ENCODE results near the gene SLC16A4.
"Not testable (repeated sequence)": the region's sequence is repeated elsewhere in the genome, so short reads cannot be mapped to it uniquely, and the experiment has no call there.

The SLC16A4 gene

DNA sequence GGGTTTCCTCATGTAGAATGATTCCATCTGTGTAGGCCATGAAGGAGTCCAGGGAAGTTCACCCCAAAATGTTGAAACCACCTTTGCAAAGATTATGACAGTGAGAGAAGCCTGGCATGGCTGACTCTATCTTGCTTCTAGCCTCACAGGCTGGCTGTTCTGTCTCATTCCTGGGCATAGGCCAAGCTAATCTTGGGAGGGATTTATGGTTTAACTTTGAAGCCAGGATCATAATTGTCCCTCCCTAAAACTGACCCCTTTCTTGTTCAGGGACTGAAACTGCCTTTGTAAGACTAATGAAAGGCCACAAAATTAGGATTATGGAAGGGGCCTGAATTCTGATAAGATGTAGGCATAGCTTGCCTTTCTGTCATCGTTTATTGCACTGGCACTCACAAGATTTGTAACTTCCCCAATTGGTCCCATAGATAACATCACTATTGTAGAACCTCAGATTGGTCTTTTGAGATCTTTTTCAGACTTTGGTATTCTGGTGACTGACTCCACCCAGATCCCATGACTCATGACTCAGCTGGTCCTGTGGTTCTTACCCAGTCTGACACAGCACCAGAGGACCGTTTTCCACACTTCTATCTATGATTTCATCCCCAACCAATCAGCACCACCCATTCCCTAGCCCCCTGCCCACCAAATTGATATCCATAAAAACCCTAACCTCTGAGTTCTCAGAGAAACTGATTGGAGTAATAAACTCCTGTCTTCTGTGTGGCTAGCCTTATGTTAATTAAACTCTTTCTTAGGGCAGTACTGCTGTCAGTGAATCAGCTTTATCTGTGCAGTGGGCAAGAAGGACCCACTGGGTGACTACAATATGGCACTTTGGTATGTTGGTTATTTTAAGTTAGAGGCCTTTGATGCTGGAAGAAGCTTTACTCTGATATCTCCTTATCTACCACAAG lies 30.3 kb upstream of the SLC16A4 start:
- no peaks in the 10 kb centered on the region for H3K36me3 Mint-ChIP-seq (ENCODE audit: low read depth)
- peaks cover 4% of the 10 kb centered on the region for H3K4me1 Mint-ChIP-seq (ENCODE audit: low read depth)
- H3K27ac Mint-ChIP-seq = no peak overlapping the region
- peaks cover 8% of the 10 kb centered on the region for H3K27me3 Mint-ChIP-seq
- no peaks in the 10 kb centered on the region for H3K9me3 Mint-ChIP-seq
- DNase-seq = no peak
- H3K4me3 Mint-ChIP-seq = no peak overlapping the region

DNA sequence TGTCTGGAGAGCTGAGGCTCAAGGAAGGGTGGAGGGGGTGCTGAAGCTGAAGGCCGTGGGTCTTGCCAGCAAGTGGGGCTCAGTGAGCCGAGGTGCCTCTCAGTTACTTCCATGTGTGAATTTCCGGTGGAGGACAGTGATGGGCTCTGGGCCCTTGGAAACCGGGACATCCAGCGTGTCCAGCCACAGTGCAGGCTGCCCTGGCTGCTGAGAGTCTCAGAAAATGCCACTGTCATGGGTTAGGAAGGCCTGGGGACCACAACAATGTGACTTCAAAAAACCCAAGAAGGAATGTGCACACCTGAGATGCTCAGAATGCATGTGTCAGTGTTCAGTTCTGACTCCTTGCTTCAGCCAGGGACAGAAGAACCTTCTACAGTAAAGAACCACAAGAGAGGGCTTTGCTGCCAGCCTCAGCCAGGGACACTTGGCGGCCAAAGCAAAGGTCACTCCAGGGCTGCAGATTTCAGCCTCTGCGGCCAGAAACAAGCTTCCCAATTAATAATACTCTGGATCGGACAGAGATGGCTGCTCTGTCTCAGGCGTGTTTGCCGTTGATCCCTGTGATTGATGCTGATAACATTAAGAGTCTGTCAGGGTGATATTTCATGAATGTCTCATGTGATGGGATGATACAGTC lies 29.3 kb upstream of the SLC16A4 start:
- Mint-ChIP-seq H3K4me1 (ENCODE audit: low read depth) (peaks cover 4% of the 10 kb centered on the region), H3K27me3 (peaks cover 8% of the 10 kb centered on the region), H3K9me3 (no peaks in the 10 kb centered on the region), H3K4me3 (no peak overlapping the region), H3K36me3 (ENCODE audit: low read depth) (no peaks in the 10 kb centered on the region), H3K27ac (no peak overlapping the region)
- no peak for DNase-seq

DNA sequence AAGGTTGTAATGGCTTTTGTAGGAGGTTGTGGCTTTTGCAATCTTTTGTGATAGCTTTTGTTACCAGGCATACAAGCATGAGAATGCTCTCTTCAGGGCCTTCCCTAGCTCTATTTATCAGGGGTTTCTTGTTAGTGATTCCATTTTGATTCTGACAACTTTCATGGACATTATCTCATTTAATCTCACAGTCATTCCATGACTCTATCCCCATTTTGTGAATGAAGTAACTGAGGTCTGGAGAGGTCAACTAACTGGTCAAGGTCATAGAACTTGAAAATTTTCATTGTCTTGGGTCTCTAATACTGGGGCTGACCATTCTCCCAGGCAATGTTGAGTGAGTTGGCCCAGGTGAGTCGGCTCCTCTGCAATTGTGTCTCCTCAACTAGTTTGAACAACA lies 27.9 kb upstream of the SLC16A4 start:
- H3K27me3 Mint-ChIP-seq = peaks cover 4% of the 10 kb centered on the region
- peaks cover 4% of the 10 kb centered on the region for H3K4me1 Mint-ChIP-seq (ENCODE audit: low read depth)
- no peak overlapping the region for H3K4me3 Mint-ChIP-seq
- H3K36me3 Mint-ChIP-seq (ENCODE audit: low read depth) = no peaks in the 10 kb centered on the region
- H3K27ac Mint-ChIP-seq = no peak overlapping the region
- H3K9me3 Mint-ChIP-seq = no peaks in the 10 kb centered on the region
- DNase-seq = no peak

DNA sequence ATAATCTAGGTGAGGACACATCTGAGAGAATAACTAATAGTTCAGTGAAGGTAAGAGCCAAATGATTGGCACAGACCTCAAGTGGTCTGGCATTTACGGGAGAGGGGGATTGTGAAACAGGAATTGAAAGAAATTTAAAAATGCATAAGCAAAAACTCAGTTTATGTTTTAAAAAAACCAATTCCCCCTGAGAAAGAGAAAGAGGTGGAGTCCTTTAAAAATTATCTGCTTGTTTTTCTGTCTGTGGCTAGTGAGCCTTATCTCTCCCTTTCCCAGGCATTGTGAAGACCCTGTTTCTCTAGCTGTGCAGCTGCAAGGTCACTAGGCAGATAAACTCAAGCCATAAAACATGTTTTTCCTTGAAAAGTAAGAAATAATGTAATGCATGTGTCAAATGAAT lies 22.2 kb upstream of the SLC16A4 start:
- H3K9me3 Mint-ChIP-seq; H3K36me3 Mint-ChIP-seq (ENCODE audit: low read depth); H3K27me3 Mint-ChIP-seq; DNase-seq; H3K27ac Mint-ChIP-seq; H3K4me3 Mint-ChIP-seq: not testable (repeated sequence)
- H3K4me1 Mint-ChIP-seq (ENCODE audit: low read depth) = peaks cover 10% of the 10 kb centered on the region

DNA sequence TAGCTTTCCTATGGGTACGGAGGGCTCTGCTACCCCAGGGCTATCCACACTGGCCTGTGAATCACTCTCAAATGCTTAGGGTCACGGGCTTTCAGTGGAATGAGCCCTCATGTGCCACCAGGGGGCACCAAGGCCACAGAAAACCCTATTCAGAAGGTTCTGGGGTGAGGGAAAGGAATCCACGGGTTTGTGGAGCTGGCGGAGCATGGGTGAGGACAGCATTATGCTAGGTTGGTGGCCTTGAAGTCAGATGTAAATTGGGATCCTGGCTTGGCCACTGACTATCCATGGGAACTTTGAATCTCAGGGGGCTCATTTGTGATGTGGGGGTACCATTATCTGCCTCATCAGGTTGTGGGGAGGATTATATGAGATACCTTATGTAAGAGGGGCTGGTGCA lies 21.8 kb upstream of the SLC16A4 start:
- no peaks in the 10 kb centered on the region for H3K27me3 Mint-ChIP-seq
- peak; percentile 68 for DNase-seq
- no peak overlapping the region for H3K4me3 Mint-ChIP-seq
- peak overlapping the region; percentile 12 for H3K27ac Mint-ChIP-seq
- peaks cover 15% of the 10 kb centered on the region for H3K4me1 Mint-ChIP-seq (ENCODE audit: low read depth)
- H3K36me3 Mint-ChIP-seq (ENCODE audit: low read depth) = peaks cover 4% of the 10 kb centered on the region
- no peaks in the 10 kb centered on the region for H3K9me3 Mint-ChIP-seq

DNA sequence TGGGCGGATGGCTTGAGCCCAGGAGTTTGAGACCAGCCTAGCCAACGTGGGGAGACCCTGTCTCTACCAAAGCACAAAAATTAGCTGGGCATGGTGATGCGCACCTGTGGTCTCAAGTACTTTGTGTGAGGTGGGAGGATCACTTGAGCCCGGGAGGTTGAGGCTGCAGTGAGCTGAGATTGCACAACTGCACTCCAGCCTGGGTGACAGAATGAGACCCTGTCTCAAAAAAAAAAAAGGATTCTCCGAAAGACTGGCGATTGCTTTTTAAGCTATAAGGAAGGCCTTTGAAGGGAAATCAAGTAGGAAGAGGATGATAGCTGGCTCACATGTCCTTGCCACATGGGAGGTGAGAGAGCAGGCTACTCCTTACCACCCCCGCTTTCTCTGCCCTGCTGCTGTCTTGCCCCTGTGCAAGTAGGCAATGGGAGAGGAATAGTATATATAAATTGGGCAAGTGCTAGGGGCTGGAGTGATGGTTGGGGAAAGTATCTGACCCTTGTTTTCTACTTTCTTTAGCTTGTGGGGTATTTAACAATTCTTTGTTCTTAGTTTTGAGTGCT lies 20.4 kb upstream of the SLC16A4 start:
- no peak overlapping the region for H3K27ac Mint-ChIP-seq
- no peak for DNase-seq
- H3K4me1 Mint-ChIP-seq (ENCODE audit: low read depth) = peaks cover 20% of the 10 kb centered on the region
- no peak overlapping the region for H3K4me3 Mint-ChIP-seq
- no peaks in the 10 kb centered on the region for H3K9me3 Mint-ChIP-seq
- H3K27me3 Mint-ChIP-seq = no peaks in the 10 kb centered on the region
- H3K36me3 Mint-ChIP-seq (ENCODE audit: low read depth) = peaks cover 14% of the 10 kb centered on the region

DNA sequence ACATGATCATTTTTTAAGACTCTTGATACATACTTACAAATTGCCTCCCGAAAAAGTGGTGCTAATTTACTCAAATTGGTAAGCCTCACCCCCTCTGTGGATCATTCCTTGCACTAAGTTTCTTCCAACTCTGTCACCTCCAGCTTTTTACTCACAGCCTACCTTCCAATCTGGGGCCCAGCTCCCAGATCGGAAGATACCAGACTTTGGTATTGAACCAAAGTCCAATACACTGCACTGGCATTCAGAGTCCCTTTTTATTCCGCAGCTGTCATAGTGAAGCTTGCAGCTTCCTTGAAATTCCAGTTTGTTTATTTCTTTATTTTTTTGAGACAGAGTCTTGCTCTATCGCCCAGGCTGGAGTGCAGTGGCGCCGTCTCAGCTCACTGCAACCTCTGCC lies 18.5 kb upstream of the SLC16A4 start:
- peaks cover 24% of the 10 kb centered on the region for H3K4me1 Mint-ChIP-seq (ENCODE audit: low read depth)
- no peak overlapping the region for H3K4me3 Mint-ChIP-seq
- peaks cover 25% of the 10 kb centered on the region for H3K36me3 Mint-ChIP-seq (ENCODE audit: low read depth)
- no peak for DNase-seq
- H3K27ac Mint-ChIP-seq = no peak overlapping the region
- H3K9me3 Mint-ChIP-seq = no peaks in the 10 kb centered on the region
- H3K27me3 Mint-ChIP-seq = no peaks in the 10 kb centered on the region

DNA sequence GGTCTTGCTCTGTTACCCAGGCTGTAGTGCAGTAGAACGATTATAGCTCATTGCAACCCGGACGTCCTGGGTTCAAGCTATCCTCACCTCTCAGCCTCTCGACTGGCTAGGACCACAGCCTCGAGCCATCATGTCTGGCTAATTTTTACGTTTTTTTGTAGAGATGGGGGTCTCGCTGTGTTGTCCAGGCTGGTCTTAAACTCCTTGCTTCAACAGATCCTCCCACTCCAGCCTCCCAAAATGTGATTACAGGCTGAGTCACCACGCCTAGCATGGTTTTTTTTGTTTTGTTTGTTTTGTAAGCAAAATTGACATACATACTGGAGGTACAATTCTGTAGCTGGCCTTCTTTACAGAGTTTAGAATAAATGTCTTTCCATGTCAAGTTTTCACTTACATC lies 17.7 kb upstream of the SLC16A4 start:
- Mint-ChIP-seq H3K9me3 (no peaks in the 10 kb centered on the region), H3K27ac (peak overlapping the region; percentile 100), H3K36me3 (ENCODE audit: low read depth) (peaks cover 33% of the 10 kb centered on the region), H3K27me3 (no peaks in the 10 kb centered on the region), H3K4me3 (peak overlapping the region; percentile 100), H3K4me1 (ENCODE audit: low read depth) (peaks cover 24% of the 10 kb centered on the region)
- no peak for DNase-seq

DNA sequence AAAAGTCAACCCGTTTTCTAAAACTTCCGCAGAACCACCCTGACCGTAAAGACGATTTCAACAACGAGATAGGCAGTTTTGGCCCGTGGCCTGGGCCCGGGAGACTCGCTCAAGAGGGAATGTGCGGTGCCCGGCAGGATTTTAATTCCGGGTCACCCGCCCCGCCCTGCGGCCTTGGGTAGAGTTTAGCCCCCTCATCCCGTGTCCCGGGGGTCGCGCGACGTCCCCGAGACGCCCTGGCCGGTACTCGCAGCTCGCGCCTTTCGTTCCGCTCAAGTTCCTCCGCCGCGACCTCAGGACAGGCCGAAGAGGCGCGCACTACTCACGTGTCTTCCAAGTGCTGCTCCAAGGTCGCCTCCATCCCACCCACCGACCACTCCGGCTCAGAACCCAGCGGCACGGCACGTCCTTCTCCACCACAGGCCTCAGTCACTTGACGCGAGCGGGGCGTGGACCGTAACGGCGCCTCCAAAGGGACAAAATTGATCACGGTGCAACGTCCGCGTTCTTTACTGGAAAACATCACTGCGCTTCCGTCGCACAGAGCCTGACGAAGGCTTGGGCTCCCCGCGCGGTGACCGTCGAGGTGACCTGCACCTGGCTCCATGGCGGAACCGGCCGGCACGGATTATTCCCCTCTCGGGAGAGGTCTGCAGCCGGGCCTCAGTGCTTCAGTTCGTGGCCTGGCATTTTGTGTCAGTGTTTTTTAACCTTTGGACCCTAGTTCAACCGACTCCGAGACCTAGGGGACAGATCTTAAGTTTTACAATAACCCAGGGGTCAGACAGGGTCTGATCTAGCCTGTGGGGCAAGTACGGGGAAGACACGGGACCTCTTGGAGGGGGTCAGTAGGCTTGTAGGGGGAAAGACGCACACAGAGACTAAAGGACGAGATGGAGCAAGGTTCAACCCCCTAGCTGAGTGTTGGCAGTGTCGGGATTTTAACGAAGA lies 16.7 kb upstream of the SLC16A4 start, which contains the start of gene LAMTOR5:
LAMTOR5 (minus strand) TSS at position 435 of the 951 bp plus-strand sequence; CDS start at position 361, 74 bp downstream.
- DNase-seq = peak; percentile 93
- H3K36me3 Mint-ChIP-seq (ENCODE audit: low read depth) = peaks cover 43% of the 10 kb centered on the region
- H3K27ac Mint-ChIP-seq = peak within 1 kb of the TSS; percentile 100
- peak within 1 kb of the TSS; percentile 100 for H3K4me3 Mint-ChIP-seq
- no peaks in the 10 kb centered on the region for H3K9me3 Mint-ChIP-seq
- peaks cover 24% of the 10 kb centered on the region for H3K4me1 Mint-ChIP-seq (ENCODE audit: low read depth)
- no peaks in the 10 kb centered on the region for H3K27me3 Mint-ChIP-seq

DNA sequence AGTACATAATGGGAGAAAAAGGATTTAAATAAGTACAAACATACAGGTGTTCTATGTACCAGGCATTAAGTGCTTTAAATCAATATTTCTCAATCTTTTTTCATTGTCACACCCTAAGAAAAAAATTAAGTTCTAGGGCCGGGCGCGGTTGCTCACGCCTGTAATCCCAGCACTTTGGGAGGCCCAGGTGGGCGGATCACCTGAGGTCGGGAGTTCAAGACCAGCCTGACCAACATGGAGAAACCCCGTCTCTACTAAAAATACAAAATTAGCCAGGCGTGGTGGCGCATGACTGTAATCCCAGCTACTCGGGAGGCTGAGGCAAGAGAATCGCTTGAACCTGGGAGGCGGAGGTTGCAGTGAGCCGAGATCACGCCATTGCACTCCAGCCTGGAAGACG lies 15.6 kb upstream of the SLC16A4 start:
- Mint-ChIP-seq H3K4me3 (peak overlapping the region; percentile 100), H3K36me3 (ENCODE audit: low read depth) (peaks cover 54% of the 10 kb centered on the region), H3K4me1 (ENCODE audit: low read depth) (peaks cover 24% of the 10 kb centered on the region), H3K27ac (peak overlapping the region; percentile 100)
- not testable (repeated sequence) for H3K9me3 Mint-ChIP-seq, DNase-seq, H3K27me3 Mint-ChIP-seq

DNA sequence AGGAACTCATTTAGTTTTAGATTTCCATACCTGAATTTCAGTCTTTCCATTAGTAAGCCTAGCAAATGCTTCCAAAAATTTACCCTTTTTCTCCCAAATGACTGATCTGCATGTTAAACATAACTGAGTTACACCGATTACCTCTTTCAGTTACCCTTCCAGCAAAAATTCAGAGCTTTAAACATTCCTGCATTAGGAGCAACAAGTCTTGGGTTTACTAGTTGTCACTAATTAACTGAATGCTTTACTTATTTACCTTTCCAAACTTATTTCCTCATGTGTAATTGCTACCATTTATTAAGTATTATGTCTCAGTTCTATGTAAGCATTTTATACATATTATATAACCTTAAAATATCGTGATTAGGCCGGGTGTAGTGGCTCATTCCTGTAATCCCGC lies 13.6 kb upstream of the SLC16A4 start:
- H3K9me3 Mint-ChIP-seq = no peaks in the 10 kb centered on the region
- no peak for DNase-seq
- H3K4me3 Mint-ChIP-seq = no peak overlapping the region
- peaks cover 73% of the 10 kb centered on the region for H3K36me3 Mint-ChIP-seq (ENCODE audit: low read depth)
- H3K27ac Mint-ChIP-seq = peak overlapping the region; percentile 60
- H3K27me3 Mint-ChIP-seq = no peaks in the 10 kb centered on the region
- peaks cover 24% of the 10 kb centered on the region for H3K4me1 Mint-ChIP-seq (ENCODE audit: low read depth)

DNA sequence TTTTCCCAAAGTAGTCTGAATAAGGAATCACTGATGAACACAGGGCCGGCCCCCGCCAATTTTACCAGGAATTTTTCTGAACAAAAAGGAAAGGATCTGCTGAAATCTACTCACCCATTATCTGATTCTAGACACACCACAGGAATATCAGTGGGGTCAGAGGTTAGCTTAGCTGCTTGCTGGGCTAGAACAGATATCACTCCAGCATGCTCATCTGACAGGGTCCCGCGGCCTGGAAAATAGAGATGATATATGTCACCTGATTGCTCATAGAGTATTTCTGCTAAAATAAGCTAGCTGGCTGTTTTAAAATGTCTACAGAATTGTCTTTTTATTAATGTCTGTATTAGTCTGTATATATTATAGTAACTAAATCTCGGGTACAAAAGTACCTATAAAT lies 13.0 kb upstream of the SLC16A4 start:
- H3K36me3 Mint-ChIP-seq (ENCODE audit: low read depth) = peaks cover 79% of the 10 kb centered on the region
- no peak overlapping the region for H3K27ac Mint-ChIP-seq
- no peaks in the 10 kb centered on the region for H3K9me3 Mint-ChIP-seq

DNA sequence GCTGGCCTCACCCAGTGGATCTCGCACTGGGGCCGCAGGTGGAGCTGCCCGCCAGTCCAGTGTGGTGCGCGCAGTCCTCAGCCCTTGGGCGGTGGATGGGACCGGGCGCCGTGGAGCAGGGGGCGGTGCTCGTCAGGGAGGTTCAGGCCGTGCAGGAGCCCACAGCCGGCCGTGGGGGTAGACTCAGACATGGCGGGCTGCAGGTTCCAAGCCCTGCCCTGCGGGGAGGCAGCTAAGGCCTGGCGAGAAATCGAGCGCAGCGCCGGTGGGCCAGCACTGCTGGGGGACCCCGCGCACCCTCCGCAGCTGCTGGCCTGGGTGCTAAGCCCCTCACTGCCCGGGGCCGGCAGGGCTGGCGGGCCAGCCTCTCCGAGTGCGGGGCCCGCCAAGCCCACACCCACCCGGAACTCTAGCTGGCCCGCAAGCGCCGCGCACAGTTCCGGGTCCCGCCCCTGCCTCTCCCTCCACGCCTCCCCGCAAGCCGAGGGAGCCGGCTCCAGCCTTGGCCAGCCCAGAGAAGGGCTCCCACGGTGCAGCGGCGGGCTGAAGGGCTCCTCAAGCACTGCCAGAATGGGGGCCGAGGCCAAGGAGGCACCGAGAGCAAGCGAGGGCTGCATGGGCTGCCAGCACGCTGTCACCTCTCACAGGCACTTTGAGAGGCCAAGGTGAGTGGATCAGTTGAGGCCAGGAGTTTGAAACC lies 5.6 kb upstream of the SLC16A4 start:
- H3K27ac Mint-ChIP-seq; H3K4me3 Mint-ChIP-seq; H3K27me3 Mint-ChIP-seq; H3K4me1 Mint-ChIP-seq (ENCODE audit: low read depth); H3K9me3 Mint-ChIP-seq; DNase-seq: not testable (repeated sequence)
- H3K36me3 Mint-ChIP-seq (ENCODE audit: low read depth) = peaks cover 62% of the 10 kb centered on the region

More for the DNA sequence above, 13.0 kb upstream of the SLC16A4 start:
- Mint-ChIP-seq H3K4me3 (no peak overlapping the region), H3K4me1 (ENCODE audit: low read depth) (peaks cover 19% of the 10 kb centered on the region), H3K27me3 (no peaks in the 10 kb centered on the region)
- no peak for DNase-seq

DNA sequence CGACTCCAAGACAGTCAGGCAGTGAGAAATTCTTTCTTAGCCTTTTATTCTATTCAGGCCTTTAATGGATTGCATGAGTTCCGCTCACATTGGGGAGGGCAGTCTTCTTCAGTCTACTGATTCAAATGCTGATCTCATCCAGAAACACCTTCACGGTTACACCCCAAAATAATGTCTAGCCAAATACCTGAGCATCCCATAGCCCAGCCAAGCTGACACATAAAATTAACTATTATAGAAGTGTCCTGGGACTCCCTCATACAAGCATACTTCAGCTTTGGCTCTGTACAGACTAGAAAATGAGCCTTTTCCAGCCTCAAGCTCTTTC lies 3.6 kb upstream of the SLC16A4 start:
- DNase-seq = no peak
- no peak overlapping the region for H3K4me3 Mint-ChIP-seq
- H3K27me3 Mint-ChIP-seq = no peaks in the 10 kb centered on the region
- H3K27ac Mint-ChIP-seq = no peak overlapping the region
- H3K9me3 Mint-ChIP-seq = no peaks in the 10 kb centered on the region
- peaks cover 5% of the 10 kb centered on the region for H3K4me1 Mint-ChIP-seq (ENCODE audit: low read depth)
- H3K36me3 Mint-ChIP-seq (ENCODE audit: low read depth) = peaks cover 44% of the 10 kb centered on the region
